ENCODE results near the gene HEXIM1. TPM values are rescaled to one million over a fixed set of nuclear protein-coding genes. Genes with fewer than 3 reads are reported as not detected.

The HEXIM1 gene
- total RNA-seq, 4 donors from 2014 or later, result 26.3 to 79.6 (median 36.9) TPM

GRCh38 chr17:45160447-45161287, 12.4 kb downstream of the HEXIM1 start:
- ATAC-seq (peak; percentile 60 to 61), DNase-seq (peak; percentile 52 to 76)
- Histone ChIP-seq H3K27ac (peak overlapping the region; percentile 96 to 100 (median 100)), H3K4me3 (peak overlapping the region; percentile 85 to 99 (median 92)), H3K9me3 (no peaks in the 10 kb centered on the region), H3K4me1 (peaks cover 41 to 51% of the 10 kb centered on the region in 2 donors), H3K27me3 (no peaks in the 10 kb centered on the region), H3K36me3 (peaks cover 0 to 4% of the 10 kb centered on the region in 2 donors)
- intact Hi-C loops (cut with DNase I; ENCODE audit: low total_unique reads) (loop anchor here (1.0 to 5.0 kb wide), 4 partner anchors 10 to 157 kb away; partner anchors contain the start of genes ACBD4, HEXIM1 and MAP3K14), in situ Hi-C loops (cut with MboI; ENCODE audit: low sequenced_read_pairs in 4 of 4) (loop anchor here in 1 of 4 donors (25.0 kb wide), 1 partner anchor 98 kb away; the partner anchor contains the start of genes DCAKD and NMT1)
- peak; percentile 58 to 61 for TF ChIP-seq POLR2A (IDR thresholded peaks at IDR 0.05)
- peak in 4 of 5 experiments; percentile 14 to 40 (median 30) for TF ChIP-seq CTCF (IDR thresholded peaks at IDR 0.05 in 4 of 5, conservative IDR thresholded peaks at IDR 0.05 in 1 of 5)

- intact Hi-C loops (cut with DNase I; ENCODE audit: low total_unique reads), result loop anchor here (1.0 to 5.0 kb wide), 4 partner anchors 9 to 156 kb away; partner anchors contain the start of genes ACBD4, HEXIM1 and MAP3K14
- ATAC-seq (peak; percentile 94 to 98), DNase-seq (peak; percentile 98 to 99)
- Histone ChIP-seq H3K4me3 (peak within 1 kb of the TSS; percentile 85 to 99 (median 92)), H3K9me3 (no peaks in the 10 kb centered on the region), H3K36me3 (peaks cover 0 to 4% of the 10 kb centered on the region in 2 donors), H3K4me1 (peaks cover 38 to 44% of the 10 kb centered on the region in 2 donors), H3K27me3 (no peaks in the 10 kb centered on the region), H3K27ac (peak within 1 kb of the TSS; percentile 96 to 100 (median 100))
- in situ Hi-C loops (cut with MboI; ENCODE audit: low sequenced_read_pairs in 4 of 4), result loop anchor here in 1 of 4 donors (25.0 kb wide), 1 partner anchor 99 kb away; the partner anchor contains the start of genes DCAKD and NMT1
- TF ChIP-seq CTCF (IDR thresholded peaks at IDR 0.05 in 4 of 5, conservative IDR thresholded peaks at IDR 0.05 in 1 of 5), result no peak
- TF ChIP-seq POLR2A (IDR thresholded peaks at IDR 0.05), result peak; percentile 94 to 95
These were observed 13.2 kb downstream of the HEXIM1 start, which contains the start of gene HEXIM2 for GRCh38 chr17:45161288-45162024. HEXIM2 (plus strand) TSS chr17:45161875; CDS start chr17:45162794, 919 bp downstream.

GRCh38 chr17:45162025-45162687, 13.9 kb downstream of the HEXIM1 start:
- no peak for DNase-seq
- intact Hi-C loops (cut with DNase I; ENCODE audit: low total_unique reads) (loop anchor here (5.0 kb wide), 1 partner anchor 155 kb away; the partner anchor contains the start of gene MAP3K14), in situ Hi-C loops (cut with MboI; ENCODE audit: low sequenced_read_pairs in 4 of 4) (loop anchor here in 1 of 4 donors (25.0 kb wide), 1 partner anchor 100 kb away; the partner anchor contains the start of genes DCAKD and NMT1)
- H3K27me3 ChIP-seq, result no peaks in the 10 kb centered on the region
- TF ChIP-seq CTCF (IDR thresholded peaks at IDR 0.05 in 4 of 5, conservative IDR thresholded peaks at IDR 0.05 in 1 of 5) (no peak), POLR2A (IDR thresholded peaks at IDR 0.05) (no peak)
- H3K4me1 ChIP-seq, result peaks cover 38 to 43% of the 10 kb centered on the region in 2 donors
- H3K36me3 ChIP-seq, result peaks cover 0 to 4% of the 10 kb centered on the region in 2 donors
- no peaks in the 10 kb centered on the region for H3K9me3 ChIP-seq
- no peak for ATAC-seq
- H3K27ac ChIP-seq, result peak overlapping the region; percentile 74 to 100 (median 88)
- peak overlapping the region; percentile 34 to 99 (median 50) for H3K4me3 ChIP-seq

All from gastrocnemius medialis (tissue), 4 donors.